ENCODE data around the gene CORO2A. TPM values are rescaled to one million over a fixed set of nuclear protein-coding genes. Genes with fewer than 3 reads are reported as not detected.

Gene CORO2A, protein sequence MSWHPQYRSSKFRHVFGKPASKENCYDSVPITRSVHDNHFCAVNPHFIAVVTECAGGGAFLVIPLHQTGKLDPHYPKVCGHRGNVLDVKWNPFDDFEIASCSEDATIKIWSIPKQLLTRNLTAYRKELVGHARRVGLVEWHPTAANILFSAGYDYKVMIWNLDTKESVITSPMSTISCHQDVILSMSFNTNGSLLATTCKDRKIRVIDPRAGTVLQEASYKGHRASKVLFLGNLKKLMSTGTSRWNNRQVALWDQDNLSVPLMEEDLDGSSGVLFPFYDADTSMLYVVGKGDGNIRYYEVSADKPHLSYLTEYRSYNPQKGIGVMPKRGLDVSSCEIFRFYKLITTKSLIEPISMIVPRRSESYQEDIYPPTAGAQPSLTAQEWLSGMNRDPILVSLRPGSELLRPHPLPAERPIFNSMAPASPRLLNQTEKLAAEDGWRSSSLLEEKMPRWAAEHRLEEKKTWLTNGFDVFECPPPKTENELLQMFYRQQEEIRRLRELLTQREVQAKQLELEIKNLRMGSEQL
- polyA plus RNA-seq (ENCODE audit: insufficient read length in 4 of 4) = 1 to 10 TPM; 2.1 to 2.8 (median 2.1) TPM

DNA sequence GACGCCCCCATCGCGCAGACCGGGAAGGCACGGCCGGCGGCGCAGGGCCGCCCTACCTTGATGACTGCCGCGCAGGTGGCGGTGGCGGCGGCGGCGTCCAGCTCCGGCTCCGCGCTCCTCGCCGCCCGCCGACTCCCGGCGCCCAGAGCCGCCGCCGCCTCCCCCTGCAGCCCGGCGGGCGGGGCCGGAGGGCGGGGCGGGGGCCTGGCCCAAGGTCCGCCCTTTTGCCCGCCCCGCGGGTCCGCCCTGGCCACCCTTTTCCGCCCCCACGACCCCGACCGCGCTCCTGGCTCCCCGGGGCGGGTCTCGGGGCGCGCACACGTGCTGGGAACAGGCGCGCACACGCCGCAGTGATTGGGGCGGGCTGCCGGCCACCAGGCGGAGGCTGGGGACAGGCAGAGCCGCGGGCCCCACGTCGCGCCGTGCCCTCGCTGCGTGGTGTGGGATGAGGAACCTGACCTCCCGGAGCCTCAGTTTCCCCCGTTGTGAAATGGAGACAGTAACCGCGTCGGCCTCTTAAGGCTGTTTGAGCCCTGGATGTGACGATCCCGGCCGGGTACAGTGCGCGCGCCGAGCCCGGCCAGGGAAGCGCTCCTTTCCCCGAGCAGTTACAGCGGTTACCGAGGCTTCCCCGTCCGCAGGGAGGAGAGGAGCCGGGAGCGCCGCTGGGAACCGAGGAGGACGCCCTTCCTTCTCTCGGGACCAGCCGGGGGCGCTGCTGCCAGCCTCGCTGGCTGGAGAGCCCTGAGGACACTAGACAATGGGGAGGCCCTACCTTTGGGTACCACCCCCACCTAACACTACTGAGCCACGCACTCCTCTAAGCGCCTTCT is at the start of gene CORO2A:
TSS of gene CORO2A (minus strand) at position 135 of the 833 bp plus-strand sequence. CDS start 34,977 bp downstream, outside the sequence.
- DNase-seq (ENCODE audit: low read depth in 4 of 4, low spot score in 2 of 4) = peak in 3 of 4 donors; percentile 39 to 58 (median 40)

DNA sequence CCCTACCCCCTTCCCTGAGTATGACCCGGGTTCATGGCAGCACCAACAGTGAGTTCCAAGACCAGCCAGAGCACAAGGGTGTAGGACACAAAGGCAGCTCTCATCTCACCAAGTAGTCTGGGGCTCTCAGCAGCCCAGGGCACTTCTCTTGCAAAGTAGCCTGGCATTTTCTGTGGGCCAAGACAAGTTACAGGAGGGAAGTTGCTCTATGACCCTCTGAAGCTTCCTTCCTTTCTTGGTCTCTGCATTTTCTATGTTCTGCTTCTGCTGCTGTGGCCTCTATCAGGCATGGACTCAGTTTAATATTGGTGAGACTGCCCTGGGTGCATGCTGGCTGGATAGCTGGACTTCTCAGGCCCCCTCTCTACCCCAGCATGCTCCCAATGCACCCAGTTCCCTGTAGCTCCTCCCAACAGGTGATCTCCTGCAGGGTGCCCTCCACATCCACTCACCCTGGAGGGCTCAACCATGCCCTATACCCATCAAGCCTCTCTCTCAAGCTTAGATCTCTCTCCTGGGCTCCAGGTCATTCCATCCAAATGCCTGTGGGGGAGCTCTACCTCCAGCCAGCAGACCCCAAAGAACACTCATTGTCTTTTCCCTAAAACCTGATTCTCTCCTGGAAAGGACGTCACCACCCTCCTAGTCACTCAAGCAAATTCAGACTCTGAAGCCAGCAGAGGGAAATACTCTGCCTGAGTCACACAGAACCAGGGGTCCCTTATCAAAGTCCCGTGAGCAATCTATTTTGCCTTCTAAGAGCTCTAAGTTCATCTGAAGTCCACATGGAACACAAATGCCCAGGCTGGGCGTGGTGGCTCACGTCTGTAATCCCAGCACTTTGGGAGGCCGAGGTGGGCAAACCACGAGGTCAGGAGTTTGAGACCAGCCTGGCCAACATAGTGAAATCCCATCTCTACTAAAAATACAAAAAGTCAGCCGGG is 49.2 kb upstream of the CORO2A start:
- DNase-seq (ENCODE audit: low read depth in 4 of 4, low spot score in 2 of 4) = no peak

DNA sequence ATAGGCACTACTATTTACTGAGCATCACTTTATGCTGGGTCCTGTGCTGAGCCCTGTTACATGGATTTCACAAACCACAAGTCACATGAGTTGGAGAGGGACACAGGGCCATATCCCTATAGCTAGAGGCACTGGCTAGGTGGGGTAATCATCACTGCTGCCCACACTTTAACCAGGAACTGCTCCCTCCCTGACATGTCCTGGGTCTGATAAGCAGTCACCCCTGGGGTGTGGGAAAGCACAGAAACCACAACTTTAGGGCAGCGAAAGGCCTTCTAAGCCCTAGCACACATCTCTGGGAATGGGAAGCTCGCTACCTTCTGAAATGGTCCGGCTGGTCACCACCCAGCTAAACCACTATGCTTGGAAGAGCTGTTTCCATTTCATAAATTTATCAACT is 48.0 kb upstream of the CORO2A start:
- DNase-seq (ENCODE audit: low read depth in 4 of 4, low spot score in 2 of 4) = no peak

DNA sequence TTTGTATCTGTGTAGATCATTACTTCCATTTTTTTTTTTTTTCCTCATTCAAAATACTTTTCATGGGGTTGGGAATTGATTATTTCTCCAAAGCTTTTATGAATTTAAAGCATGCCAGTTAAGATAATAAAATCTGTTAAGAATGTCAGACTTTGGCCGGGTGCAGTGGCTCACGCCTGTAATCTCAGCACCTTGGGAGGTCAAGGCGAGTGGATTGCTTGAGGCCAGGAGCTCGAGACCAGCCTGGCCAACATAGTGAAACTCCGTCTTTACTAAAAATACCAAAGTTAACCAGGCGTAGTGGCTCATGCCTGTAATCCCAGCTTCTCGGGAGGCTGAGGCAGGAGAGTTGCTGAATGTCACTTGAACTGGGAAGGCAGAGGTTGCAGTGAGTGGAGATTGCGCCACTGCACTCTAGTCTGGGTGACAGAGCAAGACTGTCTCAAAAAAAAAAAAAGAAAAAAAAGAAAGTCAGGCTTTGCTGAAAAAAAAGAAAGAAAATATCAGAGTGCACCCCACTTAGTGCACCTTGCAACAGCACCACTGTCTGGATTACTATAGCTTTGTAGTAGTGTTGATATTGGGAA is 44.6 kb upstream of the CORO2A start:
- DNase-seq (ENCODE audit: low read depth in 4 of 4, low spot score in 2 of 4) = no peak

DNA sequence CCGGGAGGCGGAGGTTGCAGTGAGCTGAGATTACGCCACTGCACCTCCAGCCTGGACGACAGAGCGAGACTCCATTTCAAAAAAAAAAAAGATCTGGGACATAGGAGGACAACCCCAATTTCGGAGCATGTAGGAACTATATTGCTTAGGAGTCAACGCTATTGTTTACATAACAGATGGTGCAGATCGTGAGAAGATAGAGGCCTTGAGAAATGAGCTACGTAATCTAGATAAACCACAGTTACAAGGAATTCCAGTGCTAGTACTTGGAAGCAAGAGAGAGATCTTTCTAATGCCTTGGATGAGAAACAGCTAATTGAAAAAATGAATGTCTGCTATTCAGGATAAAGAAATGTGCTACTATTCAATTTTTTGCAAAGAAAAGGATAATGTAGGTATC is 42.7 kb upstream of the CORO2A start:
- DNase-seq (ENCODE audit: low read depth in 4 of 4, low spot score in 2 of 4) = no peak

DNA sequence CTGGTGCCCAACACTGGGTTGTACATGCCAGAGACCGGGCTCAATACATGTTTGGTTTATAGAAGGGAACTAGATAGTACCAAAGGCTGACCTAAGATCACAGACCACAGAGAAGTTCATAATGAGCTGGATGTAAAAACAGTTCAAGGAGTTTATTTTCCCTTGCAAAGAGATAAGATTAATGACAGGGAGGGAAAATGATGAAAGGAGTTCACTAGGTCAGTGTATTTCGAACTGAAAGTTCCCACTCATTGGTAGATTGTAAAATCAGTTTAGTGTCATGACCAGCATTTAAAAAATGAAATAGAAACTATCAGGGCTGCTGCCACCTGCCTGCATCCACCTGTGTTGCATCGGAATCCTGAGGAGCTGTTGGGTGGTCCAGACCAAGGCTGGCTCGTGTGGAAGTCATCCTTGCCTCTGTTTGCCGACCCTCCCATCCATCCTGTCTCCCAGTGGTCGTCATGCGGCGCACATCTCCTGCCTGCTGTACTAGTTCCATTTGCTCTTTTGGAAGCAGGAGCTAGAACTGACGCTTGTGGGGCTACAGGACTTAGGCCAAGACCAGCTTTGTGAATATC is 41.9 kb upstream of the CORO2A start:
- no peak for DNase-seq (ENCODE audit: low read depth in 4 of 4, low spot score in 2 of 4)

DNA sequence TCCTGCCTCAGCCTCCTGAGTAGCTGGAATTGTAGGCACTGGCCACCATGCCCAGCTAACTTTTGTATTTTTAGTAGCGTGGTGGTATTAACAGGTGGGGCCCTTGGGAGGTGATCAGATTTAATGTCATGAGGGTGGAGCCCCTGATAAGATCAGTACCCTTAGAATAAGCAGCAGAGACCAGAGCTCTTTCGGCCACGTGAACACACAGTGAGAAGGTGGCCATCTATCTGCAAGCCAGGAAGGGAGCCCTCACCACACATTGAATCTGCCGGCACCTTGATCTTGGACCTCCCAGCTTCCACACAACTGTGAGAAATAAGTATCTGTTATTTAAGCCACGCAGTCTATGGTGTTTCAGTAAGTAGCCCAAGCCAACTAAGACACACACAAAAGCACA is 40.5 kb upstream of the CORO2A start:
- no peak for DNase-seq (ENCODE audit: low read depth in 4 of 4, low spot score in 2 of 4)

DNA sequence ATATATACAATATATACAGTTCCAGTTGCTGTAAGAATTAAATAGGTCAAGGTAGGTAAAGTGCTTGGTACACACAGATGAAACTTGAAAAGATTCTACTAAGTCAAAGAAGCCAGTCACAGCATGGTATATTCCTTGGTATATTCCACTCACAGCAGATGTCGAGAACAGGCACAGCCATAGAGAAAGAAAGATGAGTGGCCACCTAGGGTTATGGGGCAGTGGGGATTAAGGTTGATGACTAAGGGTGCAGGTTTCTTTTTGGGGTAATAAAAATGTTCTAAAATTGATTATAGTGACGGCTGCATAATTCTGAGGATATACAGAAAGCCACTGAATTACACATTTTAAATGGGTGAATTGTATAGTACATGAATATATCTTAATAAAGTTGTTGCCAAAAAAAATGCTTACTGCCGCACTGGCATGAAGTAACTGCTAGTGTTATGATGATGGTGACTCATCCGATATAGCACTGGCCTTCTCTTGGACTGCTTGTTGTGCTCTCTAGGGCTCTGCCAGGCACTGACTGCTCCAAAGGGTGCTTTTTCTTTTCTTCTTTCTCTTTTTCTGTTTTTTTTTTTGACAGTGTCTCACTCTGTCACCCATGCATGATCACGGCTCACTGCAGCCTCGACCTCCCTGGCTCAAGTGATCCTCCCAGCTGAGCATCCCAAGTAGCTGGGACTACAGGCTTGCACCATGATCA is 39.5 kb upstream of the CORO2A start:
- no peak for DNase-seq (ENCODE audit: low read depth in 4 of 4, low spot score in 2 of 4)

DNA sequence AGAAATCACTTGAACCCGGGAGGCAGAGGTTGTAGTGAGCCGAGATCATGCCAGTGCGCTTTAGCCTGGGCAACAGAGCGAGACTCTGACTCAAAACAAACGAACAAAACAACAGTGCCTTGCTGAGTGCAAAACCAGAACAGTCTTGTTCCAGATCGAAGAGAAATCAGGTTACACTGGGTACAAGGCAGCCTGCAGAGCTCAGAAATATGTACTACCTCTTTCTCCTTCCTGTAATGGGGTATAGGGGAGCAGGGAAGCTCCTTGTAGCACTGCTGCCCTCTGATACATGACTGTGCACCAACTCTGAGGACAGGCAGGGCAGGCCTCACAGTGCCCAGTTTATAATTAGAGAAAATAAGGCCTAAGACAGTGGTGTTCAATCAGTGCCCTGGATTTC is 38.4 kb upstream of the CORO2A start:
- no peak for DNase-seq (ENCODE audit: low read depth in 4 of 4, low spot score in 2 of 4)

DNA sequence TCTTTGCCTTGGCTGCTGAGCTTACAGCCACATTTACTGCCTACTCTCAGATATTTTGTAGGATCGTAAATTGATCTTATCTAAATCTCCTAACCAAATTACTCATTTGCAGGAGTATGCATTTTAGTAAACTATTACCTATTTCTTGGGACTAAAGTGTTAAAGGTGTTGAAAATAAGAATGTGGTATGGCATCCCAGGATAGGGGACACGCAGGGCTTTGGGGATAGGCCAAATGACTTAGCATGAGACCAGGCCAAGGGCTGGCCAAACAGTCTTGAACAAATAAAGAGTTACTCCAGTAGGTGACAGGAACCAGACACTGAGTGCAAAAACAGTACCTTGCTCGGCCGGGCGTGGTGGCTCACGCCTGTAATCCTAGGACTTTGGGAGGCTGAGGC is 37.9 kb upstream of the CORO2A start:
- no peak for DNase-seq (ENCODE audit: low read depth in 4 of 4, low spot score in 2 of 4)

DNA sequence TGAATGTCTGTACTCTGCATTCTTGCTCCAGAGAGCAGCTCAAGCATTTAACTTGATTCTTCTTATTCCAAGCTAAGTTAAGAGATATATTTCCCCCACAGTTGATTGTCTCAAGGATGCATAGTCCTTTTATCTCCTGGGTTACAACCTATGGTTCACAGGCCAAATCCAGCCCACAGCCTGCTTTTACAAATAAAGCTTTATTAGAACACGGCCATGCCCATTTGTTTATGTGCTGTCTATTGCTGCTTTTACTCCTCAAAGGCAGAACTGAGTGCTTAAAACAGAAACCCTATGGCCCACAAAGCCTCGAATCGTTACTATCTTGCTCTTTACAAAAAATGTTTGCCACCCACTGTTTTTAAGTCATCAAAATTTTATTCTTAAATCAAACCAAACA is 37.2 kb upstream of the CORO2A start:
- no peak for DNase-seq (ENCODE audit: low read depth in 4 of 4, low spot score in 2 of 4)

DNA sequence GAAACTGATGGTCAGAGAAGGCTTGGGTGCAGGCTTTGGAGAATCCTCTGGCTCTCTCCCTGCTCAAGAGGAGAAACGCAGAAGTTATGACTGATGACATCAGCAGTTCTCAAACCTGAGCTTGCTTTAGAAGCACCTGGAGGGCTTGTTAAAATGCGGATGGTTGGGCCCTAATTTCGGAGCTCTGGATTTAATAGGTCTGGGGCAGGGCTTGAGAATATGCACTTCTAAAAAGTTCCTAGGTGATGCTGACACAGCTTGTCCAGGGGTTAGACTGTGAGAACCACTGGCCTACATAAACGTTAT is 36.6 kb upstream of the CORO2A start:
- DNase-seq (ENCODE audit: low read depth in 4 of 4, low spot score in 2 of 4) = no peak

DNA sequence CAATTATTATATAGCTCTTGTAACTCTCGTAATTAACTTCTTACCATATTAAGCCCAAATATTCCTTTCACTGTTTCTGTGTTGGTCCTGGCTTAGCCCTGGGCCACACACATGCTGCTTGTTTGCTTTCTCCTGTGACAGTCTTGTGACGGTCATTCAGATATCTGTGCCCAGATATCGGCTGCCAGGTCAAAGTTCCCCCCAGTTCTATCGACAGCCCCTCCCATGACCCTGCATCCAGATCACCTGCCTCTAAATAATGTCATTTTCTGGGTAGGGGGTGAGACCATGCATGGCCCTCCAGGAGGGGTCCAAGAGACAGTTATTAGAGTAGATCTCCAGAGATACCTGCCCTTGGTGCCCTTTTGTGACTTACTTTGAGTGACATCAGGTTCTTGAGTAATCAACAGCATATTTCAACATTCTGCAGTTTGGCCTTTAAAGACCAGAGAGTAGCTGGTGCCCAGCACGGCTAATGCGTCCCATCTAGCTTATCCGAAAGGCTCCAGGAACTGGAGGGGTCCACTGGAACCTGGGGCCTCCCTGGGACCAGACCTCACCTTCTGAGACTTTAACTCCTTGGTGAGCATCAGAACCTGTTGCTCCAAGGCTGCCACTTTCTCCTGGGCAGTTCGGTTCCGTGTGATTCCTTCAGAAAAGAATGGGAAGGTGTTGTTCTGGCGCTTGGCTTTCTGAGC is 36.1 kb upstream of the CORO2A start:
- no peak for DNase-seq (ENCODE audit: low read depth in 4 of 4, low spot score in 2 of 4)

DNA sequence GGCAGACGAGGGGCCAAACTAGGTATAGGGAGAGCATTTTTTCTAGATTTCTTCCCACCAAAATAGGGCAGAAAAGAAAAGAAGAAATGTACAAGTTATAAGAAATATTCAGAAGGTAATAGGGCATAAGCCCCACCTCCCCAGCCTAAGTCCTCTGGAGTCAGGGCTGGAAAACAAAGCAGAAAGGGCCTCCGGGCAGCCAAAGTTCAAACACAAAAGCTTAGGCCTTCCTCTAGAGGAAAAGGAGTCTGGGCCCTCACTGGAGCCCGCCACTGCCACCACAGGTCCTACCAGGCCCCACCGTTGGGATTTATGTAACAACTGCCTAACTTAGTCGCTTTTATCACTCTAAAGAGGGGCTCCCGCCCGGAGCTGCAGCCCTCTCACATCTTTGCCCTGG is 35.4 kb upstream of the CORO2A start:
- no peak for DNase-seq (ENCODE audit: low read depth in 4 of 4, low spot score in 2 of 4)

DNA sequence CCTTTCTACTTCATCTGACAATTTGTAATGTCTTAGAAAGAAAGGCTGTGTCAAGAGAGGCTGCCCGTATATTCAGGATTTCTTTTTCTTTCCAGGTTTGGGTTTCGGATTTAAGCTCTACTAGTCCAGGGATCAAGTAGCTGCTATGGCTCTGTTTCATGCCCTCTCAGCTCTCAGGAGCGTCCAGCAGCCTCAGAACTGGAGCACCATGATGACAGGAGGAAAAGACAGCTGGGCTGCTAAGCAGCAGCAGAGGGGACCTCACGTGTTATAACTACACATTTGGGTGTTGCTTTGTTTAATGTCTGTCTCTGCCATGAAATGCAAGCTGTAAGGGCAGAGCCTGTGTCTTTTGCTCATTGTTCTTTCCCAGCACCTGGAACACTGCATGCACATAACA is 34.5 kb upstream of the CORO2A start:
- DNase-seq (ENCODE audit: low read depth in 4 of 4, low spot score in 2 of 4) = no peak

DNA sequence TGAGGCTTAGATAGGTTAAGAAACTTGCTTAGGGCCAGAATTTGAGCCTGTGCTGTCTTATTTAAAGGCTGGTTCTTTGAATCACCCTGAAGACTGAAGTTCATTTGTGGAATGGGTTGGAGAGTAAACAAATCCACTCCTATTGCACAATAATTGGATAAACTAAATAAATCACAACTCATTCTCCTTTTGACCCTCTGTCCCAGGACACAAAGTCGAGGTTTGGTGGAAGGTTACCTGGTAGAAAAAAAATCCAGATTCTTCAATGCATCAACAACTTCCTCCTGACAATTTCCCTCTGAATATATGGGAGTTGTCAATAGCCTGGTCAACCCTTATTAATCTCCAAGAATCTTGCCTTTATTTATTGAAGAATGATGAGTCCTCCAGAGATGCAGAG is 34.1 kb upstream of the CORO2A start:
- no peak for DNase-seq (ENCODE audit: low read depth in 4 of 4, low spot score in 2 of 4)

DNA sequence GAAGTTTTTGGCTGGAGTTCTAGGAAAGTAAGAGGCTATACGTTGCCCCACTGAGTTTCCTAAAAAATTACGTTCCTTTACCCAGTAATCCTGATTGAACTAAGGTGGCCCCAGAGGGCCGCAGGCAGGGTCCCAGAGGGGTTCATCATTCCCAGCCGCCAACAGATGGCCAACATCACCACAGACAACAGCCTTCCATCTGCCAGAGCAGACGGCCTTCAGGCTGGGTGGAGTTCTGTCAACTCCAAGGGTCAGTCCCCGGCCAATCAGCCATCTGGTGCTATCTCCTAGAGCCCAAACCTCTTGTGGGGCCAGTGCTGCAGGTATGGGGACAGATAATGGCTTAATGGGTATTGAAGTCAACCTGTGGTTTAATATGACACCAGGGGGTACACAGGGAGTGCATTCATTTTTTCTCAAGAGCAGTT is 32.6 kb upstream of the CORO2A start:
- DNase-seq (ENCODE audit: low read depth in 4 of 4, low spot score in 2 of 4) = no peak

DNA sequence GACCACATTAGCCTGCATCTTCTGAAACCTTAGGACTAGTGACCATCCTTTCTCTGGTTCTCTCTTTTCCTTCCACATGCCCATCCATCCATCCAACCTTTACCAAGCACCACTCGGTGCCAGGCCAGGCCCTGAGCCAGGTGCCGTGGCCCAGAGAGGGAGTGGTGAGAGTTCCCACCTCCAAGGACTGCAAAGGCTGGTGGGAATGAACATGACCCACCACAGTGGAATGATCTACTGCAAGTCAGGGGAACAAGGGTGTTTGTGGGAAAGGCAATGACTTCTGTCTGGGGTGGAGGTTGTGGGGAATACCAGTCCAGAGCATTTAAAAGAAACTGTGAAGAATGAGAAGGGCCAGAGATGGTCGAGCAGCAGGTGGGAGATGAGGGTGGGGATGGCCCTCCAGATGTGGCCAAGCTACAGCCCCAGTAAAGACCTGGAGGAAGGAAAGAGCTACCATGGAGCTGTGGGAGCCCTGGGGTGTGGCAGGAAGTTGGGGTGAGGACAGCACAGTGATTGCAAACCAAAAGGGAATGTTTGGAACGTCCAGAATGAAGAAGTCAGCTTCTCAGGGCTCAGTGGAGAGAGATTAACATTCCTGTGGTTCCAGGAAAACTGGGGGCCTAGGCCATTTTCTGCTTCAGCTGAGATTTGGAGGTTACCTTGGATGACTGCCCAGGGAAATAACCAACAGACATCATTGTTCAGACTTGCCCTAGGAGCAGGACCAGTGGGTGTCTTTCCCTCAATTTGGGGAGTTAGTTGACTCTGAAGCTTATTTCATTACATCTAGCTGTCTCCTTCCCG is 30.7 kb upstream of the CORO2A start:
- DNase-seq (ENCODE audit: low read depth in 4 of 4, low spot score in 2 of 4) = no peak

Data from left renal cortex interstitium (tissue), 4 donors.